Transverse colon (tissue), 4 donors: ENCODE data around the gene PDLIM3. TPM values are rescaled to one million over a fixed set of nuclear protein-coding genes. Genes with fewer than 3 reads are reported as not detected.
A peak's percentile ranks its signal among the peaks of the same experiment; 100 is the strongest.
"Not testable (repeated sequence)": the region's sequence is repeated elsewhere in the genome, so short reads cannot be mapped to it uniquely, and the experiment has no call there.

Source experiments
- DNase-seq: peaks from one replicate; pipeline ENCODE4 v3.0.0-alpha.2; 2019
- H3K27ac ChIP-seq, 4 donors: fragments of 200-600 bp; sonication (generic); 2 replicates each; pipeline ENCODE4 v1.5.1; 2016 to 2018; ENCODE audit warnings: inconsistent platforms in 4 of 4
- H3K27me3 ChIP-seq: fragments of 200-600 bp; sonication (generic); 2 replicates; pipeline ENCODE4 v1.5.1; 2017; ENCODE audit warnings: inconsistent platforms
- H3K36me3 ChIP-seq, 4 donors: fragments of 200-600 bp; sonication (generic); 2 replicates each; pipeline ENCODE4 v1.5.1; 2017 to 2019; ENCODE audit warnings: inconsistent platforms in 4 of 4
- H3K4me1 ChIP-seq, 4 donors: fragments of 200-600 bp; sonication (generic); 2 replicates each; pipeline ENCODE4 v1.5.1; 2017 to 2020; ENCODE audit warnings: inconsistent platforms in 4 of 4
- H3K4me3 ChIP-seq, 4 donors: fragments of 200-600 bp; sonication (generic); 1 replicate in 1 of 4; 2 replicates in 3 of 4; pipeline versions ENCODE4 v1.5.1 to v1.6.1; 2017 to 2019; ENCODE audit warnings: inconsistent platforms in 4 of 4
- H3K9me3 ChIP-seq, 2 donors: fragments of 200-600 bp; sonication (generic); 2 replicates each; pipeline ENCODE4 v1.5.1; 2017 to 2019; ENCODE audit warnings: inconsistent platforms in 2 of 2
- CTCF ChIP-seq, 5 experiments: fragments of 200-600 bp in 3 of 5; fragments of 450-650 bp in 2 of 5; sonication (generic) in 3 of 5; IDR thresholded peaks; 1 replicate in 2 of 5; 2 replicates in 3 of 5; pipeline ENCODE4 v1.5.1; 2016 to 2017; ENCODE audit warnings: antibody characterized with exemption in 5 of 5, inconsistent platforms in 3 of 5, mild to moderate bottlenecking in 2 of 5, moderate library complexity in 1 of 5
- EP300 ChIP-seq: sonication (generic); formaldehyde crosslinking; IDR thresholded peaks from one replicate; pipeline ENCODE4 v1.6.1; 2017; ENCODE audit warnings: antibody characterized with exemption, low read depth
- POLR2A ChIP-seq: fragments of 450-650 bp; IDR thresholded peaks from one replicate; pipeline ENCODE4 v1.6.1; 2016; ENCODE audit warnings: antibody characterized with exemption, mild to moderate bottlenecking, moderate library complexity
- POLR2AphosphoS5 ChIP-seq, 3 donors: sonication (generic); formaldehyde crosslinking; IDR thresholded peaks; one replicate each; pipeline ENCODE4 v1.6.1; 2016; ENCODE audit warnings: antibody characterized with exemption in 3 of 3
- WGBS, 2 donors: methylation state at CpG; one replicate each; pipeline ENCODE4 v1.1.5; 2018; ENCODE audit warnings: low coverage in 1 of 2; 5-methylcytosine and 5-hydroxymethylcytosine counted together
- in situ Hi-C, 4 donors: fragments of 200-750 bp; cut with MboI; loops; one replicate each; pipeline versions ENCODE4 v1.15.0 to v1.15.1; 2017; ENCODE audit warnings: low sequenced_read_pairs in 3 of 4, low pct_ligation_motif_present in 1 of 4, low pct_unique_long_range_greater_than_20kb in 1 of 4
- intact Hi-C: fragments of 100-400 bp; cut with DNase I; formaldehyde crosslinking; loops from one replicate; pipeline ENCODE4 v1.15.1; 2023; ENCODE audit warnings: low total_unique reads
- total RNA-seq, 4 donors: library from RNA; depleted of rRNA; stranded (reverse); fragments of >200 nt; gene quantifications; one replicate each; pipeline ENCODE4 v1.1.0, GENCODE V29; 2016

Gene PDLIM3
- total RNA-seq, 4 donors from 2014 or later, result 81.9 to 209 (median 115) TPM

GRCh38 chr4:185514182-185514697, 21.1 kb downstream of the PDLIM3 start:
- H3K27me3 ChIP-seq, result peaks cover 12% of the 10 kb centered on the region
- peak overlapping the region; percentile 43 to 68 (median 52) for H3K27ac ChIP-seq
- peaks cover 0 to 22% (median 18%) of the 10 kb centered on the region in 4 donors for H3K4me1 ChIP-seq
- no peaks in the 10 kb centered on the region for H3K9me3 ChIP-seq
- H3K36me3 ChIP-seq, result no peaks in the 10 kb centered on the region
- TF ChIP-seq POLR2A (no peak), EP300 (no peak), CTCF (IDR thresholded peaks at IDR 0.05) (no peak), POLR2AphosphoS5 (IDR thresholded peaks at IDR 0.05) (no peak)
- whole genome bisulfite sequencing, 2 donors, result 57 to 65% methylated on average over 17 of the region's 17 CpGs
- in situ Hi-C loops, result no loop called here
- H3K4me3 ChIP-seq, result peak overlapping the region in 1 of 4 donors; percentile 7
- DNase-seq, result no peak
- intact Hi-C loops, result no loop called here

GRCh38 chr4:185513489-185514181, 21.7 kb downstream of the PDLIM3 start:
- H3K27me3 ChIP-seq, result peaks cover 12% of the 10 kb centered on the region
- no peak for TF ChIP-seq CTCF (IDR thresholded peaks at IDR 0.05)
- no peak for TF ChIP-seq POLR2A
- TF ChIP-seq POLR2AphosphoS5 (IDR thresholded peaks at IDR 0.05), result no peak
- TF ChIP-seq EP300, result no peak
- H3K4me1 ChIP-seq, result peaks cover 0 to 22% (median 18%) of the 10 kb centered on the region in 4 donors
- peak overlapping the region in 1 of 4 donors; percentile 7 for H3K4me3 ChIP-seq
- DNase-seq, result peak; percentile 33
- peak overlapping the region; percentile 43 to 68 (median 52) for H3K27ac ChIP-seq
- intact Hi-C loops (no loop called here), in situ Hi-C loops (no loop called here)
- WGBS, 2 donors, result 23 to 30% methylated on average over 7 to 10 of the region's 10 CpGs
- H3K36me3 ChIP-seq, result no peaks in the 10 kb centered on the region
- no peaks in the 10 kb centered on the region for H3K9me3 ChIP-seq

GRCh38 chr4:185512516-185512915, 22.8 kb downstream of the PDLIM3 start:
- H3K27ac ChIP-seq, result peak overlapping the region in 3 of 4 donors; percentile 50 to 68 (median 55)
- TF ChIP-seq POLR2AphosphoS5 (IDR thresholded peaks at IDR 0.05), result no peak
- no peak for TF ChIP-seq CTCF (IDR thresholded peaks at IDR 0.05)
- TF ChIP-seq EP300, result no peak
- no peak for TF ChIP-seq POLR2A
- WGBS, 2 donors, result 49 to 68% methylated on average over 3 of the region's 3 CpGs
- H3K36me3 ChIP-seq, result no peaks in the 10 kb centered on the region
- no peak overlapping the region for H3K4me3 ChIP-seq
- in situ Hi-C loops (no loop called here), intact Hi-C loops (no loop called here)
- no peaks in the 10 kb centered on the region for H3K9me3 ChIP-seq
- peaks cover 0 to 22% (median 18%) of the 10 kb centered on the region in 4 donors for H3K4me1 ChIP-seq
- peaks cover 12% of the 10 kb centered on the region for H3K27me3 ChIP-seq
- DNase-seq, result no peak

- H3K4me3 ChIP-seq, H3K9me3 ChIP-seq, DNase-seq, in situ Hi-C loops, intact Hi-C loops, H3K27ac ChIP-seq, H3K36me3 ChIP-seq: not testable (repeated sequence)
- 72 to 74% methylated on average over 2 of the region's 2 CpGs for WGBS, 2 donors
- H3K4me1 ChIP-seq, result peaks cover 0 to 22% (median 18%) of the 10 kb centered on the region in 4 donors
- H3K27me3 ChIP-seq, result peaks cover 11% of the 10 kb centered on the region
These were observed 24.1 kb downstream of the PDLIM3 start for GRCh38 chr4:185511243-185511642.
